HEK293T (cell line): ENCODE data around the gene TBC1D5.

ENCODE experiments used
- ARNT ChIP-seq: fragments of 450-650 bp; IDR thresholded peaks from 2 replicates; pipeline ENCODE4 v1.6.1; 2017; ENCODE audit warnings: mild to moderate bottlenecking
- ELF4 ChIP-seq: fragments of 450-650 bp; IDR thresholded peaks from 2 replicates; pipeline ENCODE4 v1.6.1; 2017; ENCODE audit warnings: antibody characterized with exemption
- FOXA1 ChIP-seq: fragments of 450-650 bp; IDR thresholded peaks from 2 replicates; pipeline ENCODE4 v1.6.1; 2016; ENCODE audit warnings: mild to moderate bottlenecking
- FOXK2 ChIP-seq: fragments of 450-650 bp; IDR thresholded peaks from 2 replicates; pipeline ENCODE4 v1.6.1; 2016; ENCODE audit warnings: mild to moderate bottlenecking
- FOXM1 ChIP-seq: fragments of 450-650 bp; IDR thresholded peaks from 2 replicates; pipeline ENCODE4 v1.6.1; 2017; ENCODE audit warnings: mild to moderate bottlenecking, borderline replicate concordance
- HDGF ChIP-seq: fragments of 450-650 bp; IDR thresholded peaks from 2 replicates; pipeline ENCODE4 v1.6.1; 2017; ENCODE audit warnings: antibody characterized with exemption, borderline replicate concordance
- SP1 ChIP-seq: fragments of 450-650 bp; IDR thresholded peaks from 2 replicates; pipeline ENCODE4 v1.6.1; 2017
- ZNF384 ChIP-seq: fragments of 450-650 bp; IDR thresholded peaks from 2 replicates; pipeline ENCODE4 v1.6.1; 2016
- TF ChIP-seq, protein P1 (sequence below): fragments of 450-650 bp; IDR thresholded peaks from 2 replicates; pipeline ENCODE4 v1.6.1; 2016

DNA sequence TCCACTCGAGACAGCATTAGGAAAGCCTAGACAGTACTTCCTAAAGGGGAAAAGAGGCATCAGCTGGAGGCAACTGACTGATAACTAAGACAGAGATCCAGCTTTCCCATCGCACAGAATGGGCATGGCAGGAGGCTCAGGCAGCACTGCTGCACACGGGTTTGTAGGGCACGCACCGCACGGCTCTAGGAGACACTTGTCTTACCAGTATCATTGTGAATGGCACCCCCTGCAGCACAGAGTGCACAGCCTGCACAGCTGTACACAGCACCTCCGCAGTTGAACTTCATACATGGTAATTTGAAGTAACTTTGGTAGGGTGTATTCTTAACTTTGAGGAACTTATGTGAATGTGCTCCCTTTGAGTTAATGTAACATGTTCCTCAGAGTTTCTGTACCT is 576.1 kb downstream of the TBC1D5 start:
- no peak for TF ChIP-seq FOXM1
- no peak for TF ChIP-seq FOXK2
- TF ChIP-seq, protein P1, sequence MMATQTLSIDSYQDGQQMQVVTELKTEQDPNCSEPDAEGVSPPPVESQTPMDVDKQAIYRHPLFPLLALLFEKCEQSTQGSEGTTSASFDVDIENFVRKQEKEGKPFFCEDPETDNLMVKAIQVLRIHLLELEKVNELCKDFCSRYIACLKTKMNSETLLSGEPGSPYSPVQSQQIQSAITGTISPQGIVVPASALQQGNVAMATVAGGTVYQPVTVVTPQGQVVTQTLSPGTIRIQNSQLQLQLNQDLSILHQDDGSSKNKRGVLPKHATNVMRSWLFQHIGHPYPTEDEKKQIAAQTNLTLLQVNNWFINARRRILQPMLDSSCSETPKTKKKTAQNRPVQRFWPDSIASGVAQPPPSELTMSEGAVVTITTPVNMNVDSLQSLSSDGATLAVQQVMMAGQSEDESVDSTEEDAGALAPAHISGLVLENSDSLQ: no peak
- TF ChIP-seq HDGF: no peak
- no peak for TF ChIP-seq SP1
- TF ChIP-seq ZNF384: no peak
- TF ChIP-seq ELF4: no peak
- no peak for TF ChIP-seq ARNT
- TF ChIP-seq FOXA1: no peak
